H1 (cell line): ENCODE data around the gene LAMB3. TPM values are rescaled to one million over a fixed set of nuclear protein-coding genes. Genes with fewer than 3 reads are reported as not detected.

Experiments used
- CEBPB ChIP-seq: IDR thresholded peaks from 2 replicates; pipeline ENCODE4 v1.6.1; 2012; ENCODE audit warnings: low read depth, low read length
- CTCF ChIP-seq, 3 experiments: IDR thresholded peaks; 1 replicate in 2 of 3; 2 replicates in 1 of 3; pipeline versions ENCODE4 v1.5.1 to v1.6.1; 2011; ENCODE audit warnings: low read length in 3 of 3, mild to moderate bottlenecking in 3 of 3, inconsistent platforms in 2 of 3, low read depth in 1 of 3, moderate library complexity in 1 of 3; ENCODE audit not compliant: insufficient read depth in 1 of 3; ENCODE audit errors: control extremely low read depth in 1 of 3
- FOSL1 ChIP-seq: IDR thresholded peaks from 2 replicates; pipeline ENCODE4 v1.6.1; 2011; ENCODE audit warnings: mild to moderate bottlenecking, low read depth, low read length, moderate library complexity; ENCODE audit not compliant: insufficient read depth
- POU5F1 ChIP-seq: IDR thresholded peaks from 2 replicates; pipeline ENCODE4 v1.6.1; 2011; ENCODE audit warnings: low read depth, mild to moderate bottlenecking, low read length, moderate library complexity
- polyA plus RNA-seq, 7 experiments: library from polyadenylated mRNA; depleted of rRNA in 3 of 7; stranded (reverse) in 5 of 7; unstranded in 2 of 7; fragments of >200 nt in 5 of 7; fragments of 200-250 nt in 2 of 7; gene quantifications; 1 replicate in 5 of 7; 2 replicates in 1 of 7; 4 replicates in 1 of 7; pipeline versions ENCODE4 v1.2.1 to v1.2.3, GENCODE V29; 2011 to 2013; ENCODE audit warnings: missing spikeins in 2 of 7, mixed read lengths in 2 of 7
- total RNA-seq: library from RNA; stranded (reverse); fragmentation: NEBNext Ultra II Directional; extraction: Animal tissue kit (Norgen Biotek cat#: 25700); gene quantifications from 2 replicates; pipeline ENCODE4 v1.2.1, GENCODE V29; 2021
- TF ChIP-seq, protein P1 (sequence below): IDR thresholded peaks from 2 replicates; pipeline ENCODE4 v1.6.1; 2011; ENCODE audit warnings: low read depth, mild to moderate bottlenecking, low read length; ENCODE audit not compliant: insufficient read depth

LAMB3 gene
- total and polyA plus RNA-seq, 2 of the 8 experiments (the other 6 are each of a cell fraction or from before 2014, with no cell fraction given) = 0.45 to 0.50 TPM

GRCh38 chr1:209598227-209598626, 54.0 kb downstream of the LAMB3 start (continued):
- TF ChIP-seq POU5F1 = no peak
- no peak for TF ChIP-seq FOSL1
- no peak for TF ChIP-seq CTCF (IDR thresholded peaks at IDR 0.05; ENCODE audit: control extremely low read depth in 1 of 3, insufficient read depth in 1 of 3, low read depth in 1 of 3, low read length in 3 of 3)
- TF ChIP-seq, protein P1, sequence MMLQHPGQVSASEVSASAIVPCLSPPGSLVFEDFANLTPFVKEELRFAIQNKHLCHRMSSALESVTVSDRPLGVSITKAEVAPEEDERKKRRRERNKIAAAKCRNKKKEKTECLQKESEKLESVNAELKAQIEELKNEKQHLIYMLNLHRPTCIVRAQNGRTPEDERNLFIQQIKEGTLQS = no peak
- TF ChIP-seq CEBPB = no peak
